ENCODE data around the gene DLX3.

DLX3 gene

GRCh38 chr17:49951362-49952082, 43.5 kb downstream of the DLX3 start:
- DNase-seq, result no peak

- DNase-seq, result no peak
Measured at GRCh38 chr17:49949634-49950033, 45.4 kb downstream of the DLX3 start.

- DNase-seq, result no peak
Measured at GRCh38 chr17:49946964-49947584, 48.0 kb downstream of the DLX3 start.

GRCh38 chr17:49946208-49946607, 48.8 kb downstream of the DLX3 start:
- DNase-seq, result no peak

- DNase-seq, result no peak
Measured at GRCh38 chr17:49944273-49944870, 50.7 kb downstream of the DLX3 start.

GRCh38 chr17:49942947-49943346, 52.1 kb downstream of the DLX3 start:
- DNase-seq, result no peak

- no peak for DNase-seq
Measured at GRCh38 chr17:49941427-49941826, 53.6 kb downstream of the DLX3 start.
